H9 (cell line): ENCODE data around the gene CRYM. TPM values are rescaled to one million over a fixed set of nuclear protein-coding genes. Genes with fewer than 3 reads are reported as not detected.

Source experiments
- DNase-seq: peaks from one replicate; pipeline ENCODE4 v3.0.0-alpha.2; 2017
- H2AFZ ChIP-seq: one replicate; pipeline ENCODE4 v1.6.1; 2013; ENCODE audit warnings: mild to moderate bottlenecking, low read length, control low read depth, moderate library complexity
- H2AK5ac ChIP-seq: 2 replicates; pipeline ENCODE4 v1.6.1; 2013; ENCODE audit warnings: low read length, control low read depth, mixed read lengths; ENCODE audit not compliant: insufficient read length
- H2BK120ac ChIP-seq: one replicate; pipeline ENCODE4 v1.6.1; 2013; ENCODE audit warnings: low read depth, mild to moderate bottlenecking, low read length, control low read depth, inconsistent platforms; ENCODE audit not compliant: poor library complexity, severe bottlenecking
- H2BK12ac ChIP-seq: 2 replicates; pipeline ENCODE4 v1.6.1; 2013; ENCODE audit warnings: low read length, control low read depth, mixed read lengths, low read depth; ENCODE audit not compliant: insufficient read length
- H2BK15ac ChIP-seq: 2 replicates; pipeline ENCODE4 v1.6.1; 2013; ENCODE audit warnings: low read depth, low read length, control low read depth
- H2BK20ac ChIP-seq: one replicate; pipeline ENCODE4 v1.6.1; 2013; ENCODE audit warnings: low read depth, mild to moderate bottlenecking, low read length, control low read depth, inconsistent platforms; ENCODE audit not compliant: poor library complexity, severe bottlenecking
- H2BK5ac ChIP-seq: 2 replicates; pipeline ENCODE4 v1.6.1; 2013; ENCODE audit warnings: low read length, control low read depth, mixed read lengths; ENCODE audit not compliant: insufficient read length
- H3K14ac ChIP-seq: 2 replicates; pipeline ENCODE4 v1.6.1; 2013; ENCODE audit warnings: low read length, control low read depth; ENCODE audit not compliant: insufficient read depth
- H3K18ac ChIP-seq: 2 replicates; pipeline ENCODE4 v1.6.1; 2013; ENCODE audit warnings: low read depth, mild to moderate bottlenecking, mixed read lengths, low read length, control low read depth; ENCODE audit not compliant: insufficient read length
- H3K23ac ChIP-seq: 2 replicates; pipeline ENCODE4 v1.6.1; 2013; ENCODE audit warnings: low read length, control low read depth, mixed read lengths, low read depth; ENCODE audit not compliant: insufficient read length
- H3K23me2 ChIP-seq: 2 replicates; pipeline ENCODE4 v1.6.1; 2013; ENCODE audit warnings: low read depth, mild to moderate bottlenecking, mixed read lengths, low read length, control low read depth; ENCODE audit not compliant: insufficient read length, poor library complexity, severe bottlenecking
- H3K27ac ChIP-seq: 2 replicates; pipeline ENCODE4 v1.5.1; 2013; ENCODE audit warnings: low read length, control low read depth, mixed read lengths, low read depth; ENCODE audit not compliant: insufficient read length
- H3K27me3 ChIP-seq: 2 replicates; pipeline ENCODE4 v1.6.1; 2013; ENCODE audit warnings: low read length, control low read depth, inconsistent platforms; ENCODE audit not compliant: insufficient read depth
- H3K4ac ChIP-seq: 2 replicates; pipeline ENCODE4 v1.6.1; 2013; ENCODE audit warnings: low read depth, mild to moderate bottlenecking, control low read depth, inconsistent platforms, low read length, moderate library complexity
- H3K4me1 ChIP-seq: 2 replicates; pipeline ENCODE4 v1.6.1; 2013; ENCODE audit warnings: low read length, control low read depth, inconsistent platforms; ENCODE audit not compliant: insufficient read depth
- H3K4me2 ChIP-seq: 2 replicates; pipeline ENCODE4 v1.6.1; 2013; ENCODE audit warnings: low read length, control low read depth, mixed read lengths; ENCODE audit not compliant: insufficient read length, insufficient read depth
- H3K56ac ChIP-seq: 2 replicates; pipeline ENCODE4 v1.6.1; 2013; ENCODE audit warnings: low read depth, mild to moderate bottlenecking, mixed read lengths, low read length, control low read depth; ENCODE audit not compliant: insufficient read length
- H3K79me1 ChIP-seq: 2 replicates; pipeline ENCODE4 v1.6.1; 2013; ENCODE audit warnings: low read depth, mild to moderate bottlenecking, moderate library complexity, low read length, control low read depth, inconsistent platforms; ENCODE audit not compliant: insufficient read depth, poor library complexity, severe bottlenecking
- H3K79me2 ChIP-seq: 2 replicates; pipeline ENCODE4 v1.6.1; 2013; ENCODE audit warnings: low read length, control low read depth, inconsistent platforms; ENCODE audit not compliant: insufficient read depth
- H3K9ac ChIP-seq: 2 replicates; pipeline ENCODE4 v1.6.1; 2013; ENCODE audit warnings: low read length, control low read depth, mixed read lengths; ENCODE audit not compliant: insufficient read length; ENCODE audit errors: extremely low read depth
- H3K9me3 ChIP-seq: one replicate; pipeline ENCODE4 v1.6.1; 2013; ENCODE audit warnings: low read depth, low read length, inconsistent platforms; ENCODE audit not compliant: control insufficient read depth
- H3T11ph ChIP-seq: one replicate; pipeline ENCODE4 v1.6.1; 2013; ENCODE audit warnings: mild to moderate bottlenecking, low read length, control low read depth, inconsistent platforms
- H4K20me1 ChIP-seq: one replicate; pipeline ENCODE4 v1.6.1; 2013; ENCODE audit not compliant: control insufficient read depth, insufficient read length, insufficient read depth
- H4K5ac ChIP-seq: 2 replicates; pipeline ENCODE4 v1.6.1; 2013; ENCODE audit warnings: low read depth, mild to moderate bottlenecking, mixed read lengths, low read length, control low read depth; ENCODE audit not compliant: insufficient read length
- H4K8ac ChIP-seq: replicated peaks from 2 replicates; pipeline ENCODE4 v1.6.1; 2013; ENCODE audit warnings: low read length, control low read depth, mixed read lengths, low read depth; ENCODE audit not compliant: insufficient read length
- H4K91ac ChIP-seq: 2 replicates; pipeline ENCODE4 v1.6.1; 2013; ENCODE audit warnings: low read depth, mild to moderate bottlenecking, moderate library complexity, mixed read lengths, low read length, control low read depth; ENCODE audit not compliant: insufficient read length
- H3K27ac Mint-ChIP-seq, 3 experiments: 2 replicates in 2 of 3; 3 replicates in 1 of 3; pipeline ENCODE4 v1.8.0; 2020 to 2021; ENCODE audit warnings: mixed read lengths in 3 of 3, mild to moderate bottlenecking in 1 of 3, moderate library complexity in 1 of 3
- H3K27me3 Mint-ChIP-seq: 2 replicates; pipeline ENCODE4 v1.8.0; 2021; ENCODE audit warnings: low read depth, mild to moderate bottlenecking, moderate library complexity, mixed read lengths
- H3K36me3 Mint-ChIP-seq, 3 experiments: 2 replicates in 2 of 3; 3 replicates in 1 of 3; pipeline ENCODE4 v1.8.0; 2020 to 2021; ENCODE audit warnings: low read depth in 3 of 3, mixed read lengths in 3 of 3; ENCODE audit not compliant: insufficient read depth in 1 of 3
- H3K4me1 Mint-ChIP-seq, 2 experiments: 2 replicates each; pipeline ENCODE4 v1.8.0; 2020; ENCODE audit warnings: mixed read lengths in 2 of 2
- H3K4me3 Mint-ChIP-seq, 2 experiments: 2 replicates in 1 of 2; 3 replicates in 1 of 2; pipeline ENCODE4 v1.8.0; 2020 to 2021; ENCODE audit warnings: mild to moderate bottlenecking in 2 of 2, mixed read lengths in 2 of 2, moderate library complexity in 1 of 2
- H3K9me3 Mint-ChIP-seq, 2 experiments: 2 replicates in 1 of 2; 3 replicates in 1 of 2; pipeline ENCODE4 v1.8.0; 2020; ENCODE audit warnings: mild to moderate bottlenecking in 2 of 2, mixed read lengths in 2 of 2, moderate library complexity in 1 of 2
- CTCF ChIP-seq: fragments of 200-600 bp; sonication (generic); conservative IDR thresholded peaks from 3 replicates; pipeline ENCODE4 v1.8.0; 2021; ENCODE audit warnings: antibody characterized with exemption, mild to moderate bottlenecking
- WGBS: extraction: QIAGEN DNeasy Blood & Tissue Kit; methylation state at CpG from one replicate; pipeline ENCODE4 v1.1.7; 2013; ENCODE audit warnings: missing lambda C conversion rate, low lambda C conversion rate, mixed read lengths; ENCODE audit not compliant: insufficient read length; ENCODE audit errors: extremely low coverage; 5-methylcytosine and 5-hydroxymethylcytosine counted together
- total RNA-seq: library from RNA; stranded (reverse); gene quantifications from 2 replicates; pipeline ENCODE4 v1.2.1, GENCODE V29; 2021

Gene CRYM
- total RNA-seq, 1 experiment from 2014 or later: 17.8 TPM

- Histone ChIP-seq H2BK5ac (no peak overlapping the region), H3K23ac (no peak overlapping the region), H2AFZ (no peak overlapping the region), H3K27me3 (no peaks in the 10 kb centered on the region), H2BK15ac (no peak overlapping the region), H3K79me1 (no peaks in the 10 kb centered on the region), H3T11ph (no peak overlapping the region), H2BK12ac (no peak overlapping the region), H4K91ac (no peak overlapping the region), H2BK20ac (no peak overlapping the region), H3K56ac (no peak overlapping the region), H2AK5ac (no peak overlapping the region), H3K4me1 (no peaks in the 10 kb centered on the region), H4K8ac (no peak overlapping the region), H3K4ac (no peak overlapping the region), H3K79me2 (no peaks in the 10 kb centered on the region), H4K20me1 (no peaks in the 10 kb centered on the region), H4K5ac (no peak overlapping the region), H3K9me3 (no peaks in the 10 kb centered on the region), H3K4me2 (no peak overlapping the region), H3K18ac (no peak overlapping the region), H2BK120ac (no peak overlapping the region), H3K14ac (no peak overlapping the region), H3K27ac (no peak overlapping the region), H3K23me2 (no peaks in the 10 kb centered on the region), H3K9ac (no peak overlapping the region)
- no peak for TF ChIP-seq CTCF
- Mint-ChIP-seq H3K4me3 (no peak overlapping the region), H3K4me1 (no peaks in the 10 kb centered on the region), H3K27me3 (peaks cover 3% of the 10 kb centered on the region), H3K36me3 (no peaks in the 10 kb centered on the region), H3K27ac (no peak overlapping the region), H3K9me3 (no peaks in the 10 kb centered on the region)
- DNase-seq: no peak
- 100% methylated on average over 1 of the region's 3 CpGs for WGBS
These were observed 42.9 kb downstream of the CRYM start for GRCh38 chr16:21235199-21235585.
